ENCODE measurements around the gene GCC2. TPM values are rescaled to one million over a fixed set of nuclear protein-coding genes. Genes with fewer than 3 reads are reported as not detected.
A peak's percentile ranks its signal among the peaks of the same experiment; 100 is the strongest.

GCC2 gene
- total and polyA plus RNA-seq, 2 of the 13 experiments (the other 11 are each of a cell fraction or from before 2014, with no cell fraction given): 17.6 to 22.5 TPM

DNA sequence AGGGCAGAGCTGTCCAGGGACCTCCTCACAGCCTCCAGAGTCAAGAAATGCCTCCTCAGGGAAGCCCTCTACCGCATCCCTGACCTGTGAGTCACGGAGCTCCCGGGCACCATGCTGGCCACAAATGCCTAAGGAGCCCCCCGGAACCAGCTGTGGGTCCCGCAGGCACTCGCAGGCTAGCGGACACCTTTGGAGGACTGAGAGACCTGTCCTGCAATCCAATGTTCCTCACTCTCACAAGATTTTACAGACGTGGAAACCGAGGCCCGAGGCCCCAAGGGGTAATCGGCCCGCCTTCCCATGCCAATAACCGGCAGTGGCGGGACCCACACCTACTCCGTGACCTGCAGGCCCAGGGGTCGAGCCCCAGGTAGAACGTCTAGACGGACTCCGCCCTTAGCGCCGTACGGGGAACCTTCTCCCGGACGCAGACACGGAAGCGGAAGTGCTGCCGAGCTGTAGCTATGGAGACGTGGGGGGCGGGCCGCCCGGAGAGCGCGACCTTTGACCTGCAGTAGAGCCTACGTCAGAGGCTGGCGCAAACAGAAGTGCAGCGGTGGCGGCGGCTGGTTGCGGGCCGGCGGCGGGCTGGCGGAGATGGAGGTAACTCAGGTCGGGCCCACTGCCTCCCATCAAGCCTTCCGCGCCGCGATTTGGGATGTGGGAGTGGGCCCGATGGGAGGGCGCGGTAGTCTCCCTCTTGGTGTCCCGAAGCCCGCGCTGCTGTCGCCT is at the start of gene GCC2 (continued):
- TF ChIP-seq, protein P1, sequence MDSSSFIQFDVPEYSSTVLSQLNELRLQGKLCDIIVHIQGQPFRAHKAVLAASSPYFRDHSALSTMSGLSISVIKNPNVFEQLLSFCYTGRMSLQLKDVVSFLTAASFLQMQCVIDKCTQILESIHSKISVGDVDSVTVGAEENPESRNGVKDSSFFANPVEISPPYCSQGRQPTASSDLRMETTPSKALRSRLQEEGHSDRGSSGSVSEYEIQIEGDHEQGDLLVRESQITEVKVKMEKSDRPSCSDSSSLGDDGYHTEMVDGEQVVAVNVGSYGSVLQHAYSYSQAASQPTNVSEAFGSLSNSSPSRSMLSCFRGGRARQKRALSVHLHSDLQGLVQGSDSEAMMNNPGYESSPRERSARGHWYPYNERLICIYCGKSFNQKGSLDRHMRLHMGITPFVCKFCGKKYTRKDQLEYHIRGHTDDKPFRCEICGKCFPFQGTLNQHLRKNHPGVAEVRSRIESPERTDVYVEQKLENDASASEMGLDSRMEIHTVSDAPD (CRISPR knock-in tag; IDR thresholded peaks at IDR 0.05): peak; percentile 89
- 0 out of 2 replicates have a peak, but pooled peaks have one; percentile 41 for TF ChIP-seq ZNF317 (CRISPR knock-in tag; IDR thresholded peaks at IDR 0.05)
- TF ChIP-seq ZNF75D (CRISPR knock-in tag; IDR thresholded peaks at IDR 0.05; ENCODE audit: borderline replicate concordance): no peak
- peak; percentile 77; the same call in 1 of the 2 replicates for TF ChIP-seq ZNF549 (CRISPR knock-in tag; IDR thresholded peaks at IDR 0.05)
- peak; percentile 79 for TF ChIP-seq ZNF557 (CRISPR knock-in tag; IDR thresholded peaks at IDR 0.05)
- TF ChIP-seq ZNF207 (IDR thresholded peaks at IDR 0.05; ENCODE audit: borderline replicate concordance): no peak
- peak; percentile 55; the same call in 1 of the 2 replicates for TF ChIP-seq ATF3 (CRISPR knock-in tag; IDR thresholded peaks at IDR 0.05)
- peak; percentile 98 for TF ChIP-seq GMEB1 (CRISPR knock-in tag; IDR thresholded peaks at IDR 0.05; ENCODE audit: borderline replicate concordance)
- TF ChIP-seq ZNF33A (CRISPR knock-in tag; IDR thresholded peaks at IDR 0.05; ENCODE audit: borderline replicate concordance): peak; percentile 94; the same call in 1 of the 2 replicates
- TF ChIP-seq HINFP (CRISPR knock-in tag; IDR thresholded peaks at IDR 0.05; ENCODE audit: low read depth): peak; percentile 94
- TF ChIP-seq ESRRA (CRISPR knock-in tag; IDR thresholded peaks at IDR 0.05; ENCODE audit: low read depth): peak; percentile 81; the same call in 1 of the 2 replicates
- TF ChIP-seq ZNF652 (CRISPR knock-in tag; IDR thresholded peaks at IDR 0.05; ENCODE audit: borderline replicate concordance, low read depth): no peak
- TF ChIP-seq ZMAT5 (CRISPR knock-in tag; IDR thresholded peaks at IDR 0.05; ENCODE audit: borderline replicate concordance, low read depth): 0 out of 2 replicates have a peak, but pooled peaks have one; percentile 62
- no peak for TF ChIP-seq LCORL (IDR thresholded peaks at IDR 0.05)
- peak; percentile 48; the same call in 1 of the 2 replicates for TF ChIP-seq LCORL (CRISPR knock-in tag; IDR thresholded peaks at IDR 0.05)
- no peak for TF ChIP-seq SETDB1 (CRISPR knock-in tag; IDR thresholded peaks at IDR 0.05; ENCODE audit: borderline replicate concordance)
- TF ChIP-seq ZFAT (CRISPR knock-in tag; conservative IDR thresholded peaks at IDR 0.05): peak; percentile 82; the same call in 1 of the 2 replicates
- peak; percentile 33 for TF ChIP-seq TAF15 (IDR thresholded peaks at IDR 0.05; ENCODE audit: low read depth, low read length, poor library complexity, severe bottlenecking)
